MCF 10A (cell line): Measurements from ENCODE around the gene KRT79. TPM values are rescaled to one million over a fixed set of nuclear protein-coding genes. Genes with fewer than 3 reads are reported as not detected.
"Not testable (repeated sequence)": the region's sequence is repeated elsewhere in the genome, so short reads cannot be mapped to it uniquely, and the experiment has no call there.

Experiments
- BruUV-seq: library from RNA; stranded (reverse); fragments of 400-500 nt; replicated peaks from 2 replicates; lab custom pipeline; 2021; lab: Mats Ljungman, UMichigan
- CTCF ChIA-PET: fragments of 300-600 bp; sonication (Branson Sonifier 250); formaldehyde crosslinking; extraction: SDS; loops from one replicate; lab custom pipeline; 2021; ENCODE audit warnings: antibody characterized with exemption, inconsistent platforms; lab: Yijun Ruan, JAX
- POLR2A ChIA-PET: fragments of 300-600, 350-650 bp; sonication (Branson Sonifier 250); formaldehyde crosslinking; extraction: SDS; loops from one replicate; lab custom pipeline; 2020; ENCODE audit warnings: antibody characterized with exemption, inconsistent platforms; lab: Yijun Ruan, JAX
- DNase-seq: peaks from one replicate; pipeline ENCODE4 v3.0.0-alpha.2; 2018; ENCODE audit not compliant: unreplicated experiment
- H3K27ac Mint-ChIP-seq: one replicate; pipeline ENCODE4 v1.8.0; 2022; ENCODE audit warnings: mild to moderate bottlenecking, low read depth, mixed read lengths; ENCODE audit not compliant: unreplicated experiment
- H3K27me3 Mint-ChIP-seq: one replicate; pipeline ENCODE4 v1.8.0; 2022; ENCODE audit warnings: mixed read lengths; ENCODE audit not compliant: insufficient read depth, unreplicated experiment
- H3K36me3 Mint-ChIP-seq: one replicate; pipeline ENCODE4 v1.8.0; 2022; ENCODE audit warnings: mild to moderate bottlenecking, moderate library complexity, mixed read lengths; ENCODE audit not compliant: insufficient read depth, unreplicated experiment
- H3K4me1 Mint-ChIP-seq: one replicate; pipeline ENCODE4 v1.8.0; 2022; ENCODE audit warnings: mixed read lengths; ENCODE audit not compliant: insufficient read depth, unreplicated experiment
- H3K4me3 Mint-ChIP-seq: one replicate; pipeline ENCODE4 v1.8.0; 2022; ENCODE audit warnings: mild to moderate bottlenecking, moderate library complexity, mixed read lengths; ENCODE audit not compliant: unreplicated experiment
- H3K9me3 Mint-ChIP-seq: one replicate; pipeline ENCODE4 v1.8.0; 2022; ENCODE audit warnings: mixed read lengths; ENCODE audit not compliant: unreplicated experiment
- intact Hi-C: fragments of 100-400 bp; cut with micrococcal nuclease; formaldehyde crosslinking; loops from 2 replicates; pipeline ENCODE4 v1.14.1; 2022
- total RNA-seq: library from RNA; stranded (reverse); gene quantifications from 2 replicates; pipeline ENCODE4 v1.2.3, GENCODE V29; 2022
- TF ChIP-seq, protein P1 (sequence below): fragments of 200-600 bp; IDR thresholded peaks from one replicate; pipeline ENCODE4 v1.8.0; 2022; ENCODE audit warnings: antibody characterized with exemption, mild to moderate bottlenecking; ENCODE audit not compliant: unreplicated experiment

KRT79 gene
- total RNA-seq, 1 experiment from 2014 or later, result not detected

DNA sequence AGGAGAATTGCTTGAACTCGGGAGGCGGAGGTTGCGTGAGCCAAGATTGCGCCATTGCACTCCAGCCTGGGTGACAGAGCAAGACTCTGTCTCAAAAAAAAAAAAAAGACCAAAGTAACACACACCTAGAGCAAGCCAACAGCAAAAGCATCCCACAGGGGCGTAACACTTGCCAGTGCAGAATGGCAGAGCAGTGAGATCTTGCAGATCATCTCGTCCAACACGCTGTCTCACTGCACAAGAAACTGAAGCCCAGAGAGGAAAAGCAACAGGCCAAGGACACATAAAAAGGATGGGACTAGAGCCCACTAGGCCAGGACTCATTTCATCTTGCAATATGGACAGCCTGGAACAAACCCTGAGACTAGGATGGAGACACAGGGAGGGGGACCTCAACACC is 27.4 kb upstream of the KRT79 start:
- POLR2A ChIA-PET, result interaction anchor here (0.6 to 4.7 kb wide), 8 partner anchors 11 to 651 kb away, joined by 3 to 57 read pairs (median 4); partner anchors contain the start of gene KRT5
- peaks cover 23% of the 10 kb centered on the region for H3K4me1 Mint-ChIP-seq
- no peak overlapping the region for H3K4me3 Mint-ChIP-seq
- CTCF ChIA-PET, result interaction anchor here (0.6 to 0.7 kb wide), 2 partner anchors 17 to 272 kb away, joined by 3 read pairs; no protein-coding TSS in a partner anchor
- intact Hi-C loops, result no loop called here
- no peak for DNase-seq
- H3K36me3 Mint-ChIP-seq, result peaks cover 5% of the 10 kb centered on the region
- no peaks in the 10 kb centered on the region for H3K27me3 Mint-ChIP-seq
- H3K9me3 Mint-ChIP-seq, result no peaks in the 10 kb centered on the region
- no TSS peak for BruUV-seq
- H3K27ac Mint-ChIP-seq, result no peak overlapping the region
- TF ChIP-seq, protein P1, sequence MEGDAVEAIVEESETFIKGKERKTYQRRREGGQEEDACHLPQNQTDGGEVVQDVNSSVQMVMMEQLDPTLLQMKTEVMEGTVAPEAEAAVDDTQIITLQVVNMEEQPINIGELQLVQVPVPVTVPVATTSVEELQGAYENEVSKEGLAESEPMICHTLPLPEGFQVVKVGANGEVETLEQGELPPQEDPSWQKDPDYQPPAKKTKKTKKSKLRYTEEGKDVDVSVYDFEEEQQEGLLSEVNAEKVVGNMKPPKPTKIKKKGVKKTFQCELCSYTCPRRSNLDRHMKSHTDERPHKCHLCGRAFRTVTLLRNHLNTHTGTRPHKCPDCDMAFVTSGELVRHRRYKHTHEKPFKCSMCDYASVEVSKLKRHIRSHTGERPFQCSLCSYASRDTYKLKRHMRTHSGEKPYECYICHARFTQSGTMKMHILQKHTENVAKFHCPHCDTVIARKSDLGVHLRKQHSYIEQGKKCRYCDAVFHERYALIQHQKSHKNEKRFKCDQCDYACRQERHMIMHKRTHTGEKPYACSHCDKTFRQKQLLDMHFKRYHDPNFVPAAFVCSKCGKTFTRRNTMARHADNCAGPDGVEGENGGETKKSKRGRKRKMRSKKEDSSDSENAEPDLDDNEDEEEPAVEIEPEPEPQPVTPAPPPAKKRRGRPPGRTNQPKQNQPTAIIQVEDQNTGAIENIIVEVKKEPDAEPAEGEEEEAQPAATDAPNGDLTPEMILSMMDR, result no peak

DNA sequence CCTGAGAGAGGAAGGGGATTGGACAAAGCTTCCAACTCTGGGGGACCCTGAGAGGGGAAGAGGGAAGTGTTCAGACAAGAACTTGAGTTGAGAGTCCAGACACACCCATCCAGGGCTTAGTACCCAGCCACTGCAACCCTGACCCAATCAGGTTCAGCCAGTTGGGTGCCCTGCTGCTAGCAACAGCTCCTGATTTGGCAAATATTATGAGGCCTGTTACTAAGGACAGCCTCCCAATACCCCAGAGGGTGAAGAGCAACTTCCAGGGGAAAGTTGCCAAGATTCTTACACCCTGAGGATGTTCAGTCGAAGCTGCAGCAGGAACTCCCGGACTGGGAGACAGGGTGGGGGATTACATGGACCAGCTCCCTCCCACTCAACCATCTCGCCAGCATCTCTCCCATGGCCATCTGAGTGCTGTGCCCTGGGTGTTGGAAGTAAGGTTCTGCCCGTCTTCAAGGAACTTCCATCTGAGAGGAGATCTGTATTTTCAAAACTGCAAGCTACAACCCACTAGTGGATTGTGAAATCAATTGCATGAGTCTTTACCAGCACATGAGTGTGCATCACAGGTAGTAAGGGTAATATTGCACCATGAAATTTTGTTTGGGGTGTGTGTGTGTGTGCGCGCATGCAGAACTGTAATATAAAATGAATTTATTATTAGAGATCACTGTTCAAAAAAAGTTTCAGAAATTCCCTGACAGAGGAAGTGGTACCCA is 26.2 kb upstream of the KRT79 start:
- no peaks in the 10 kb centered on the region for H3K27me3 Mint-ChIP-seq
- H3K27ac Mint-ChIP-seq, result peak overlapping the region; percentile 99
- TF ChIP-seq, protein P1, result no peak
- peaks cover 21% of the 10 kb centered on the region for H3K4me1 Mint-ChIP-seq
- no peaks in the 10 kb centered on the region for H3K9me3 Mint-ChIP-seq
- POLR2A ChIA-PET, result interaction anchor here (0.5 to 4.7 kb wide), 18 partner anchors 13 to 488 kb away, joined by 3 to 57 read pairs (median 4); partner anchors contain the start of gene KRT5
- H3K36me3 Mint-ChIP-seq, result peaks cover 5% of the 10 kb centered on the region
- intact Hi-C loops, result no loop called here
- DNase-seq, result peak; percentile 83
- H3K4me3 Mint-ChIP-seq, result peak overlapping the region; percentile 15
- CTCF ChIA-PET, result interaction anchor here (0.5 to 1.9 kb wide), 11 partner anchors 13 to 581 kb away, joined by 3 to 6 read pairs (median 3); no protein-coding TSS in a partner anchor
- BruUV-seq, result no TSS peak

DNA sequence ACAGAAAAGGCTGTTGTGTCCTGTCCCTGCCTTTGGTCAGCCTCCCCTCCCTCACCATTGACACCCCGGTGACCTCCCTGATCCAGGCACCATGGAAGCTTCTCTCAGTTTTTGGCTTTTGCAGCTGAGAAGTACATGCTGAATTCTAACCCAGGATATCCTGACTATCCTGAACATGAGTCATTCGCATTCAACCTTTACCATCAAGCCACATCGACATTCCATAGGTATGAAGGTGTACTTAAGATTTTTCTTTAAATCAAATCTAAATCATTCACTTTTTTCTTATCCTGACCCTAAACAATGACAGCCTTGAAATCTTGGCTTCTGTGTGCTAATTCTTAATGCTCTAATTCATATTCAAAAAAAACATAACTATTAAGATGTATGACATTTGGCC is 23.4 kb upstream of the KRT79 start:
- ChIA-PET CTCF (no interaction called here), POLR2A (no interaction called here)
- Mint-ChIP-seq H3K4me3 (no peak overlapping the region), H3K27ac (peak overlapping the region; percentile 19), H3K4me1 (peaks cover 17% of the 10 kb centered on the region), H3K9me3 (no peaks in the 10 kb centered on the region), H3K36me3 (peaks cover 5% of the 10 kb centered on the region), H3K27me3 (peaks cover 5% of the 10 kb centered on the region)
- TF ChIP-seq, protein P1, result no peak
- DNase-seq, result no peak
- intact Hi-C loops, result no loop called here
- no TSS peak for BruUV-seq

DNA sequence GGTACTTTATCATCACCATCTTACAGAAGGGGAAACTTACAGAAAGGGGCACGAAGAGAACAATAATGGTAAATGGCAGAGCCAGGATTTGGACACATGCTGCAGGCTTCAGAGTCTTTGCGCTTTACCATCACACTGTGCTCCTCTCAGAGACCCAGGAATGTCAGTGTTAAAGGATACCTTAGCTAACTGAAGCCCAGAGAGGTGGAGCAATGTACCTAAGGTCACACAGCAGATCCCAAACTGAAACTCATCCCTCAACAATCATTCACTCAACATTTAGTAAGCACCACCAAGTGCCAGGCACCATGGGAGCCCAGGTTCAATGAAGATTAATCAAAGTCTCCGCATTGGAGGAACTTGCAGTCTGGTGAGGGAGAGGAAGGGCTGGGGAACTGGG is 22.7 kb upstream of the KRT79 start:
- no peak overlapping the region for H3K4me3 Mint-ChIP-seq
- no peak for DNase-seq
- no peak overlapping the region for H3K27ac Mint-ChIP-seq
- ChIA-PET CTCF (no interaction called here), POLR2A (no interaction called here)
- TF ChIP-seq, protein P1, result no peak
- H3K36me3 Mint-ChIP-seq, result peaks cover 1% of the 10 kb centered on the region
- H3K4me1 Mint-ChIP-seq, result peaks cover 17% of the 10 kb centered on the region
- H3K27me3 Mint-ChIP-seq, result peaks cover 12% of the 10 kb centered on the region
- intact Hi-C loops, result no loop called here
- BruUV-seq, result no TSS peak
- no peaks in the 10 kb centered on the region for H3K9me3 Mint-ChIP-seq

DNA sequence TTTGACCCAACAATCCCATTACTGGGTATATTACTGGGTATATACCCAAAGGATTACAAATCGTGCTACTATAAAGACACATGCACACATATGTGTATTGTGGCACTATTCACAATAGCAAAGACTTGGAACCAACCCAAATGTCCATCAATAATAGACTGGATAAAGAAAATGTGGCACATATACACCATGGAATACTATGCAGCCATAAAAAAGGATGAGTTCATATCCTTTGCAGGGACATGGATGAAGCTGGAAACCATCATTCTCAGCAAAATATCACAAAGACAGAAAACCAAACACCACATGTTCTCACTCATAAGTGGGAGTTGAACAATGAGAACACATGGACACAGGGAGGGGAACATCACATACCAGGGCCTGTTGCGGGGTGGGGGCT is 22.0 kb upstream of the KRT79 start:
- DNase-seq, BruUV-seq, H3K36me3 Mint-ChIP-seq, H3K27ac Mint-ChIP-seq, H3K9me3 Mint-ChIP-seq, CTCF ChIA-PET, H3K4me3 Mint-ChIP-seq, intact Hi-C loops, POLR2A ChIA-PET: not testable (repeated sequence)
- peaks cover 17% of the 10 kb centered on the region for H3K27me3 Mint-ChIP-seq
- peaks cover 17% of the 10 kb centered on the region for H3K4me1 Mint-ChIP-seq
